GM10266 (cell line): ENCODE measurements around the gene TBC1D8B.

ENCODE experiments used
- DNase-seq: peaks from one replicate; pipeline ENCODE4 v3.0.0; 2012; ENCODE audit errors: extremely low spot score
- CTCF ChIP-seq: IDR thresholded peaks from 2 replicates; pipeline ENCODE4 v1.5.1; 2012; ENCODE audit warnings: mild to moderate bottlenecking, low read depth; ENCODE audit not compliant: control insufficient read depth, insufficient read depth; ENCODE audit errors: missing control alignments

The TBC1D8B gene

GRCh38 chrX:106899276-106899675, 96.8 kb downstream of the TBC1D8B start:
- no peak for DNase-seq
- TF ChIP-seq CTCF, result no peak

- TF ChIP-seq CTCF, result no peak
Measured at GRCh38 chrX:106899841-106900240, 97.4 kb downstream of the TBC1D8B start.

GRCh38 chrX:106901341-106901740, 98.9 kb downstream of the TBC1D8B start:
- no peak for TF ChIP-seq CTCF
- DNase-seq, result no peak

More at GRCh38 chrX:106899841-106900240, 97.4 kb downstream of the TBC1D8B start:
- no peak for DNase-seq

GRCh38 chrX:106901781-106902219, 99.3 kb downstream of the TBC1D8B start:
- TF ChIP-seq CTCF, result no peak
- no peak for DNase-seq

GRCh38 chrX:106902684-106903083, 100.2 kb downstream of the TBC1D8B start:
- TF ChIP-seq CTCF, result no peak

GRCh38 chrX:106903291-106903824, 100.9 kb downstream of the TBC1D8B start, which contains the start of gene RIPPLY1:
Gene RIPPLY1, minus strand, starts transcription at chrX:106903341. Its CDS starts 54 bp downstream, at chrX:106903287.
- DNase-seq, result no peak
- no peak for TF ChIP-seq CTCF

More at GRCh38 chrX:106902684-106903083, 100.2 kb downstream of the TBC1D8B start:
- DNase-seq, result no peak

GRCh38 chrX:106903856-106904528, 101.5 kb downstream of the TBC1D8B start:
- no peak for TF ChIP-seq CTCF
- no peak for DNase-seq
